Bladder microvascular endothelial cell (primary cell): ENCODE measurements around the gene IL10. TPM values are rescaled to one million over a fixed set of nuclear protein-coding genes. Genes with fewer than 3 reads are reported as not detected.

ENCODE experiments used
- total RNA-seq: library from RNA; depleted of rRNA; stranded (reverse); fragments of >200 nt; gene quantifications from 2 replicates; pipeline ENCODE4 v1.2.3, GENCODE V29; 2014

The IL10 gene
- not detected in 2 replicates for total RNA-seq

DNA sequence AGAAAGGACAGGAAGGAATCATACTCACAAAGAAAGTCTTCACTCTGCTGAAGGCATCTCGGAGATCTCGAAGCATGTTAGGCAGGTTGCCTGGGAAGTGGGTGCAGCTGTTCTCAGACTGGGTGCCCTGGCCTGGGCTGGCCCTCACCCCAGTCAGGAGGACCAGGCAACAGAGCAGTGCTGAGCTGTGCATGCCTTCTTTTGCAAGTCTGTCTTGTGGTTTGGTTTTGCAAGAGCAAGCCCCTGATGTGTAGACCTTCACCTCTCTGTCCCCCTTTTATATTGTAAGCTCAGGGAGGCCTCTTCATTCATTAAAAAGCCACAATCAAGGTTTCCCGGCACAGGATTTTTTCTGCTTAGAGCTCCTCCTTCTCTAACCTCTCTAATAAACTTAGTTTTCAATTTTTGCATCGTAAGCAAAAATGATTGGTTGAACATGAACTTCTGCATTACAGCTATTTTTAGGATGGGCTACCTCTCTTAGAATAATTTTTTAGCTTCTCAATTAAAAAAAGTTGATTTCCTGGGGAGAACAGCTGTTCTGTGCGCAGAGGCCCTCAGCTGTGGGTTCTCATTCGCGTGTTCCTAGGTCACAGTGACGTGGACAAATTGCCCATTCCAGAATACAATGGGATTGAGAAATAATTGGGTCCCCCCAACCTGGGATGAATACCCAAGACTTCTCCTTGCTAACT lies at the start of gene IL10:
IL10 (minus strand) TSS at position 252 of the 695 bp plus-strand sequence; CDS start at position 193, 59 bp downstream.

GRCh38 chr1:206770531-206771337 lies 1.6 kb downstream of the IL10 start, which contains the start of gene IL19:
TSS of gene IL19 (plus strand) at chr1:206770773. CDS start at chr1:206836663, 65,890 bp downstream.

Other genes with a start within 250 kb of the IL10 start
- 39.3 and 61.5 TPM in 2 replicates for gene EIF2D, start 160.0 kb downstream of the IL10 start, total RNA-seq
- 9.2 and 9.3 TPM in 2 replicates for gene DYRK3, start 137.0 kb downstream of the IL10 start, total RNA-seq
- 22.5 and 48.8 TPM in 2 replicates for gene MAPKAPK2, start 87.6 kb downstream of the IL10 start, total RNA-seq
- gene IL19, start 1.7 kb downstream of the IL10 start, total RNA-seq = not detected in 2 replicates
- not detected in 2 replicates for gene IL20, start 93.1 kb upstream of the IL10 start, total RNA-seq
- not detected in 2 replicates for gene IL24, start 124.9 kb upstream of the IL10 start, total RNA-seq
- gene FCMR, start 149.4 kb upstream of the IL10 start, total RNA-seq = not detected in 2 replicates
- gene PIGR, start 174.0 kb upstream of the IL10 start, total RNA-seq = not detected in 2 replicates
- gene FCAMR, start 198.0 kb upstream of the IL10 start, total RNA-seq = not detected in 2 replicates